DOHH2 (cell line): Measurements from ENCODE around the gene ENOX1.

Experiments
- CTCF ChIP-seq: fragments of 200-600 bp; sonication (generic); IDR thresholded peaks from one replicate; pipeline ENCODE4 v1.5.1; 2014; ENCODE audit warnings: antibody characterized with exemption, mild to moderate bottlenecking, low read depth, low read length; ENCODE audit not compliant: poor library complexity, severe bottlenecking
- EZH2phosphoT487 ChIP-seq: fragments of 200-600 bp; sonication (generic); IDR thresholded peaks from 2 replicates; pipeline ENCODE4 v1.6.1; 2017; ENCODE audit warnings: borderline replicate concordance, mild to moderate bottlenecking, antibody characterized with exemption, low read length, moderate library complexity, mixed read lengths

- no peak for TF ChIP-seq CTCF
- no peak for TF ChIP-seq EZH2phosphoT487
Observed at GRCh38 chr13:43235028-43235427, 551.7 kb downstream of the ENOX1 start.
